ENCODE measurements around the gene PALMD.

PALMD gene

DNA sequence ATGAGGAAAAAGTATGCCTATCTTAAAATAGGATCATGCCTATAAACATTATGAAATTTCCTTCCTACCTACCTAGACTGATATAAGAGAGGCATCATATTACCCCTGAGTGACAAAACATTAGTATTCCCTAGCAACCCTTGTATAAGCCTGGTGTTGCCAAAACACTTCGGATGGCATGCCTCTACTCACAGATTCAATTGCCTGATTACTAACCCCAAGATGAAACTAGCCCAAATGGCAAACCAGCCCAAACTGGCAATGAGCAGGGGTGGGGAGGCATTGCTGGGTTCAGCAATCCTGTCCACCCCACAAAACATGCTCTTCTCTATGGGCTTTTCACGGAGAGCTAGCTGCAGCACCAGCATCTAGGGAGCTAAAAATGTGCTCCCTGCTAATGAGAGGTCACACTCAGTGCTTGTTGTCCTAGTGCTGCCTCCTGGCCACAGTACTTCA is 13.9 kb downstream of the PALMD start:
- no peak for DNase-seq (ENCODE audit: low read depth)

GRCh38 chr1:99660496-99660895 is 14.6 kb downstream of the PALMD start:
- no peak for DNase-seq (ENCODE audit: low read depth)

GRCh38 chr1:99661780-99662179 is 15.9 kb downstream of the PALMD start:
- DNase-seq (ENCODE audit: low read depth) = no peak

DNA sequence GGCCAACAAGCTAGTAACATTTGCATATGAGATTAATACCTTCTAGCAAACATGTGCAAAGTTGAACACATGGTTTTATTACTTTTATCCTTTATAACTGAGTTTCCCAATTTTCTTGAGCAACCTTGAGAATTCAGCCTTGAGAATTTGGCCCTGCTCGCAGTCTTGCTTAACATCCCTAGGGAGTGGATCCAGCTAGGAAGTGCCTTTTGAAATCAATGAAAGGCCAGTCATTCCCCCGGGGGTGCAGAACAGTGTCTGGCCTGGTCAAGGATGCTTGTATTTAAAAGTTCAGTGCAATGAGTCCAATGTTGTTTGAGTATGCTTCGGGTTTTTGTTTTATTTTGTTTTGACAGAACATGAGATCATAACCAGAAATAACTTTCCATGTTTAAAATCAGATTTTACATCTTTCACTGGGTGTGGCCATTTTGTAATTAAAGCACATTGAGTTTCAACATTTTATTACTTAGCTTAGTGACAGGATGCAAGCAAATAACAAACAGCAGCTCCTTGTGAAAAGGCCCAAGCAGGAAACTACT is 16.7 kb downstream of the PALMD start:
- no peak for DNase-seq (ENCODE audit: low read depth)

GRCh38 chr1:99663501-99663900 is 17.6 kb downstream of the PALMD start:
- DNase-seq (ENCODE audit: low read depth) = no peak

DNA sequence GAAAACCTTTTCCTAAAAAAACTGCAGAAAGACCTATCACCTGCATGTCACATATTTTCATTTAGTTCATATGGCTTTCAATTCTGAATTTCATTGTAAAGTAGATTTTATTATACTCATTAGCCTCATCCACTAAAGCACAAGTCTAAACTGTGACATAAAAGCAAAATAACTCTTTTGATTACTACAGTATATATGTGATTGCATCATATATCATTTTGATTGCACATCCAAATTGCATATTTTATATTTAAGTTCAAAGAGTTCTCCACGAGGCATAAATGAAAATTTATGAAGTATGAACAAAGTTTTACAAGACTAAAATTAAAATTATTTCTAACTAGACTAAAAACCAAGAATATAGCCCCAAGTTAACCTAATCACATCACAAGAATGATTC is 19.3 kb downstream of the PALMD start:
- no peak for DNase-seq (ENCODE audit: low read depth)

- no peak for DNase-seq (ENCODE audit: low read depth)
These were observed 23.5 kb downstream of the PALMD start for GRCh38 chr1:99669376-99669775.

- DNase-seq (ENCODE audit: low read depth) = no peak
These were observed 23.9 kb downstream of the PALMD start for GRCh38 chr1:99669821-99670220.

DNA sequence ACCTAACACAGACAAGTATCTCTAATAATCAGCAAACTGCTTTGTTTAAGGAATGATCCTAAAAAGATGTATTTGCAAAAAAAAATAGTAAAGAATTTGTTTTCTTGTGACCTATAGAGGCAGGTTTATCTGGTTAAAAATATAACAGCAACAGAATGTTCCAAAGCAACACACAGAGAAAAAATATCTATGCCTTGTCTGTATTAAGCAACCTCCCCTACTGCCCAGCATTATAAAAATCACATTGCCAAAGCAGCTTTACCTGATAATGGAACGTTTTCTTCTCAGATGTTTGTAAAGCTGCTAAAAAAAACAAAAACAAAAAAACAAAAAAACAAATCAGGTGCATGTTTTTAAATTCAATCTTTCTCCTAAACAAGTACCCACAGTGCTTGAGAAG is 24.7 kb downstream of the PALMD start:
- DNase-seq (ENCODE audit: low read depth) = no peak

DNA sequence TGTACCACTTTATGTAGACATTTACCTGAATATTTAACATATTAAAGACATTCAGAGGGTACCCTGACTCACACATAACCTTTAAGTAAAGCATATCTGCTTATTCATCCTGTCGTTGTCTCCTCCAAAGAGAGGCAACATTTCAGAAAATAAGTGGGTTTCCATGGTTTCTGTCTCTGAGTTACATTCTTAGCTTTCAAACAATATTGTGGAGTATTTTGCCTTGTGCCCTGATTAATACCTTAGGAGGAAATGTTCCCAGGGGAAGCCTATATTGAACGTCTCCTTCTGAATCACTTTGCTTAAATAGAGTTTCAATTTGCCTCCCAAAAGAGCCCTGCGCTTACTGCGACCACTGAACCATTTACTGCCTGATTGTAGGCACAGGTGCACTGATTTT is 26.1 kb downstream of the PALMD start:
- no peak for DNase-seq (ENCODE audit: low read depth)

DNA sequence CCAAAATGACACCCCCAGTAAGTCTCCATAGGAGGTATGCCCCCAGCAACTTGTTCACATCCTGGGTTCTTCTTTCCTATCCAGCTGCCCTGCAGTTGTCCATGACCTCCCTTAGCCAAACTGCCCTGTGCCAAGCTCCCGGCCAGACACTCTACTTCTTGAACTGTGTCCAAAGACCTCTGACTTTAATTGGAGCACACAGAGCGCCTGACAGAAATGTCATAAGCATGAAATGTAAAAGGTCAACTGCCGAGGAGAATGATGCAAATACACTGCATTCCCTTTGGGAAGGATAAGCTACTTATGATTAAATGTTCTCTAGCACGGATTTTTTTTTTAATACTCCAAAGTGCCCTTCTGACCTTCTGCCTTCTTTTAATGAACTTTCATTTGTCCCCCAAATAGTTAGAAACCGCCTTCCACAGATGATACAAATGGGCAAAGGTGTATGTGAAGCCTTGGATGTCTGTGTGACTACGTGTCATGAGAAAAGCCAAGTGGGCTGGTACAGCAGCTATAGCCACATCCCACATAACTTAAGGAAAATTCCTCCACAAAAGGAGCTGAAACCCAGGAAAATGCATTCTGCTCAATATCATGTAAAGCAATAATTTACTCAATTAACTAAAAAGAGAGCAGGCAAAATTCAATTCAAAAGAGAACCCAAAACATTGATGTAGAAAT is 26.8 kb downstream of the PALMD start:
- DNase-seq (ENCODE audit: low read depth) = no peak

- no peak for DNase-seq (ENCODE audit: low read depth)
These were observed 27.4 kb downstream of the PALMD start for GRCh38 chr1:99673315-99673714.

- no peak for DNase-seq (ENCODE audit: low read depth)
These were observed 28.5 kb downstream of the PALMD start for GRCh38 chr1:99674115-99675064.

GRCh38 chr1:99675292-99675691 is 29.4 kb downstream of the PALMD start:
- DNase-seq (ENCODE audit: low read depth) = no peak

DNA sequence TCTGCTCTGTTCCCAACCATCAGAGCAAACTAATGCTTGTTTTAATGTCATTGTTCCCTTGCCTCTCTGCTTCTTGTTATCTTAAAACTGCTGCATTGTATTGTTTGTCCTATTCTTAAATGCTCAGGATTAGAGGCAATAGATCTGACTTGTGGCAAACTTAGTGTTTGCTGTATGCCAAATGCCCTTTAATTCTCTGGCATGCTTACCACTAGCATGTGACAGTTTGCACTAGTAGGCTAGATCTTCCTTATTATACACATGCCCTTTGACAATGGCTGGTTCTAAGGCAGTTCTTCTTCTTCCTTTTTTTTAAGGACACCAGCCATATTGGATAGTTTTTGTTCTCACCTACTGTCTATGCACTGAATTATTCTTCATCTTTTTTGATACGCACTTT is 30.1 kb downstream of the PALMD start:
- DNase-seq (ENCODE audit: low read depth) = no peak

GRCh38 chr1:99676876-99677275 is 31.0 kb downstream of the PALMD start:
- no peak for DNase-seq (ENCODE audit: low read depth)

GRCh38 chr1:99677416-99677815 is 31.5 kb downstream of the PALMD start:
- no peak for DNase-seq (ENCODE audit: low read depth)

GRCh38 chr1:99680270-99680669 is 34.4 kb downstream of the PALMD start:
- DNase-seq (ENCODE audit: low read depth) = no peak

GRCh38 chr1:99681583-99681982 is 35.7 kb downstream of the PALMD start:
- no peak for DNase-seq (ENCODE audit: low read depth)

DNA sequence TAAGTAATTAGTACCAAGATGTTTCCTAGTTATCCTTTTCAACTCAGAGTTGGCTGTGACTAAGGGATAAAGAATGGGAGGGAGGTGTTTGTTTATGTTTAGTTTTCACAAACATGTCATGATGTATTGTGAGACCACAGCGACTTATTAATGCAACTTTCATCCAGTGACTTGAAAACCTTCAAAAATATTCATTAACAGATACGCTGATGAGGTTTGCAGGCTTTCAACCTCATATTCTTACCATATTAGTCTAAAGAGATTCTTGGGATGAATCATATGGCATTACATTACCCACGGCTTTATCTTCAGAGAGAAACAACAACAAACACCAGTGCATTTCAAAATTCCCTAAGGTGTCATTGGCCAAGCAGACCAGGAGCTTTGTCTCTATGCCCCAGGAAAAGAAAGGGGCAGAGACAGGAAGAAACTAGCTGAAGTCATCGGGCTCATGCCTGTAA is 36.4 kb downstream of the PALMD start:
- DNase-seq (ENCODE audit: low read depth) = no peak

DNA sequence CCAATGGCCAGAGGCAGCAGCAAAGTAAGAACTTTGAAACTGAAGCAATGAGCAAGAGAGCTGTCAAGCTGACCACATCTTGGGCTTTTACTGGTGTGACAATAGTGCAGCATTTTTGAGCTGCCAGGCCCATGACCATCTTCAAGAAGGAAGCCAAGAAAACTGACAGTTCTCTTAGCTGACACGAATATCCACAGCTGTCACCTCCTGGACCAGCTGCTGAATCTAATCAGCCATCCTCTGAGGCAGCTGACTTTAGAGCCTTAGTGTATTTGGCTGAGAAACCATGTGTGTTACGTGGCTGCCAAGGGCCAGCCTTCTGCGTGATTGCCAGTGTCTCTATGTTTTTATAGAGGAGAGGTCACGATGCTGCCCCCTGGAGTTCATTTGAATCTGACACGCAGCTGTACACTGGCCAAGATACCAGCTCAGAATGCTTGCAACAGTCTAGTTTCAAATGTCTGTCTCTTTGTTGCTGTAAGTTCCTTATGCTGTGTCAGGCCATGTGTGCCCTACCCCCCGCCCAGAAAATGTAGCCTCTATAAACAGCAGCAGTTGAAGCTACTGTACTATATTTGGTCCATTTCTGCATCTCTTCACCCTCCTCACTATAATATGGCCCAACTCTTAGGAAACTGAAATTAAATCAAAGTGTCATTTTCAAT is 39.7 kb downstream of the PALMD start:
- DNase-seq (ENCODE audit: low read depth) = no peak

- DNase-seq (ENCODE audit: low read depth) = no peak
These were observed 45.3 kb downstream of the PALMD start for GRCh38 chr1:99691175-99691574.

All from CMK (cell line).